HG03558 (cell line): ENCODE measurements around the gene MRI1.
A peak's percentile ranks its signal among the peaks of the same experiment; 100 is the strongest.
"Not testable (repeated sequence)": the region's sequence is repeated elsewhere in the genome, so short reads cannot be mapped to it uniquely, and the experiment has no call there.

Source experiments
- ATAC-seq: cut with Tn5 transposase; IDR thresholded peaks from one replicate; pipeline ENCODE4 v1.9.1; 2021; ENCODE audit warnings: moderate number of reproducible peaks; ENCODE audit not compliant: unreplicated experiment; ENCODE audit errors: extremely low read depth

Gene MRI1

DNA sequence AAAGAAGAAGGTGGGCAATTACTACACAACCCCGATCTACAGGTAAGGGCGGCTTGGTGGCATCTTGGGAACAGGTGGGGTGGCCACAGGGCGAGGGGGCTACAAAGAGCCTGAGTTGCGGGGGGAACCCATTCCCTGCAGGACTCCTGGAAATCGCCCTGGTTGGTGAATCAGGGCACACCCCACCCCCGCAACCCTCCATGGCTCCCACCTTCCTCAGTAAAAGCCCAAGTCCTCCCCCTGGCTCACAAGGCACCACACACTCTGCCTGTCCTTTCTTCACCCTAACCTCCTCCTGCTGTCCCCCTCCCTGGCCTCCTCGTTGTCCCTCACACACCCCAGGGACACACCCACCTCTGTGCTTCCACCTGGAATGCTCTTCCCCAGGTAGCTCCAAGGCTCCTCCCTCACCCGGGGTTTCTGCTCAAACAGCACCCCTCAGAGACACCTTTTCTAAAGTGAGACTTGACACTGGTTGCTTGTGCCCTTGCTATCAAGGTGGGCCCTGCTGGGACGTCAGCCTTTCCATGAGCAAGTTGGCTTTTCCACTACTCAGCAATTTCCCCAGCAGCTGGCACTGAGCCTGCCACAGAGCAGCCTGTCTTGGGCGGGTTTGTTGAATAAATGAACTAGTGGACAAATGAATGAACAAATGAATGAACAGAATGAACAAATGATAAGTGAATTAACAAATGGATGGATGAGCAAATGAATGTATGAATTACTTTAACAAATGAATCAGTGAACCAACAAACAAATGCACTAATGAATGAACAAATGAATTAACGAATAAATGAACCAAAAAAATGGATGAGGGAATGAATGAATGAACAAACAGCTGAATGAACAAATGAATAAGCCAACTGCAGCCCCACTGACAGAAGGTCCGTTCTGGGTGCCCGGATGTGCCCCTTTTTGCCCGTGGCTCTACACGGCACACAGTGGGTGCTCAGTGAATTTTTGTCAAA is 6.2 kb upstream of the MRI1 start:
- no peak for ATAC-seq

DNA sequence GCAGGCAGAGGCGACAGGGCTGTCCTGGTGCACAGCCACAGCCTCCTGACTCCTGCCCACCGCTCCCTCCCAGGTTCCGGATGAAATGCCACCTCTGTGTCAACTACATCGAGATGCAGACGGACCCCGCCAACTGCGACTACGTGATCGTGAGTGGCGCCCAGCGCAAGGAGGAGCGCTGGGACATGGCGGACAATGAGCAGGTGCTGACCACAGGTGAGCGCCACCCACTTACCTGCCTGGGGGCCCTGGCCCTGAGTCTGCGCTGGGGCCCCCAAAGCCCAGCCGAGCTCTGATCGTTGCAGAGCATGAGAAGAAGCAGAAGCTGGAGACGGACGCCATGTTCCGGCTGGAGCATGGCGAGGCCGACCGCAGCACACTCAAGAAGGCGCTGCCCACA is 5.5 kb upstream of the MRI1 start:
- no peak for ATAC-seq

DNA sequence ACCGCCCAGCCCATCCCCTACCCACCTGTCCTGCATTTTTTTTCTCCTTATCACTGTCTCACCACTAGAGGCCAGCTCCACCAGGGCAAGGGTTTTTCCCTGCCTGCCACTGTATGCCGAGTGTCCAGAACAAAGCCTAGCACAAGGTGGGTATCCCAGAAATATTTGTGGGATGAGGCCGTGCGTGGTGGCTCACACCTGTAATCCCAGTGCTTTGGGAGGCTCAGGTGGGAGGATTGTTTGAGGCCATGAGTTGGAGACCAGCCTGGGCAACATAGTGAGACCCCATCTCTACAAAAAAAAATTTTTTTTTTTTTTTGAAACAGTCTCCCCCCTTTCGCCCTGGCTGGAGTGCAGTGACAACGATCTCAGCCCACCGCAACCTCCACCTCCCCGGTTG is 2.9 kb upstream of the MRI1 start:
- no peak for ATAC-seq

DNA sequence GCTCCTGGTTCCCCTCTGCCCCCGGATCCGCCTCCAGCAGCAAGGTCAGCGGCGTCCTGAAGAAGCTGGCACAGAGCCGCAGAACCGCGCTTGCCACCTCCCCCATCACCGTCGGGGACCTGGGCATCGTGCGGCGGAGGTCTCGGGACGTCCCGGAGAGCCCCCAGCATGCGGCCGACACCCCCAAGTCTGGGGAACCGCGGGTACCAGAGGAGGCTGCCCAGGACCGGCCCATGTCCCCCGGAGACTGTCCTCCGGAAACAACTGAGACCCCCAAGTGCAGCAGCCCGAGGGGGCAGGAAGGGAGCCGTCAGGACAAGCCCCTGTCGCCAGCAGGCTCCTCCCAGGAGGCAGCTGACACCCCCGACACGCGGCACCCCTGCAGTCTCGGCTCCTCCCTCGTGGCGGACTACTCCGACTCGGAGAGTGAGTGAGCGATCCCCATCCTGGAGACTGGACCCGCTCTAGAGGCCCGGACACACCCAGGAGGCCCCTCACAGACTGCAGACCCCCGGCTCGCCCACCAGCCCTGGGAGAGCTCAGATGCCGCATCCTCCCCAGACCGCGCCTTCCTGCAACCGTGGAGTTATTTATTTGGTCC is 1.6 kb upstream of the MRI1 start:
- ATAC-seq = no peak

DNA sequence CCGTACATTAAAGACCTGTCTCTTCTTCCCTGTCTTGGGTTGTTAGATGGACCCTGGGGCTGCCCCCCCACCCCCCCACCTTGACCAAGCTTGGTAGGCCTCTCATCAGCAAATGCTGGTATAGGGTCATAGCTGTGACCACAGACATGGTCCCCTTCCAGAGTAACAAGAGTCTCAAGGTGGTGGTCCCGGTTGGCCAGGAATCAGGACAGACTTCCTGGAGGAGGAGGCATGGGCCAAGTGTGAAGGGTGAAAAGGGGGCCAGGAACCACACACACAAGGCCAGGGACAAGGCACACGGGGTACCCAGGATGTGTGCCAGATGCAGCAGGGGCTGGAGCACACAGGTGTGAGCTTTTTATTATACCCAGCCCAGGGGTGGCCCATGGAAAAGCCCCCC is 1.1 kb upstream of the MRI1 start:
- ATAC-seq = no peak

DNA sequence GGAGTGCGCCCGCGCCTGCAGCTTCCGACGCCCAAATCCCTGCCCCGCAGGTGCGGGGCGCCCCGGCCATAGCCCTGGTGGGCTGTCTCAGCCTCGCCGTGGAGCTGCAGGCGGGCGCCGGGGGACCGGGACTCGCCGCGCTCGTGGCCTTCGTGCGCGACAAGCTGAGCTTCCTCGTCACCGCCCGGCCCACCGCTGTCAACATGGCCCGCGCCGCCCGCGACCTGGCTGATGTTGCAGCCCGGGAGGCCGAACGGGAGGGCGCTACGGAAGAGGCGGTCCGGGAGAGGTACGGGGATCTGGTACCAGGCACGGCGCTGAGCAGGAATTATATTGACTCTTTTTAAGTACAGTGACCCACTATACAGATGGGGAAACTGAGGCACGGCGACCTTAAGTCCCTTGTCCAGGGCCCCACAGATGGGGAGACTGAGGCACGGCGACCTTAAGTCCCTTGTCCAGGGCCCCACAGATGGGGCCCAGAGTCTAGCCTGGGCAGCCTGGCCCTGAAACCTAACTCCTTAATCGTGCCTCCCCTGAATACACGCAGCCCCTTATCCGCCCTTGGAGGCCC is 586 bp downstream of the MRI1 start:
- no peak for ATAC-seq

DNA sequence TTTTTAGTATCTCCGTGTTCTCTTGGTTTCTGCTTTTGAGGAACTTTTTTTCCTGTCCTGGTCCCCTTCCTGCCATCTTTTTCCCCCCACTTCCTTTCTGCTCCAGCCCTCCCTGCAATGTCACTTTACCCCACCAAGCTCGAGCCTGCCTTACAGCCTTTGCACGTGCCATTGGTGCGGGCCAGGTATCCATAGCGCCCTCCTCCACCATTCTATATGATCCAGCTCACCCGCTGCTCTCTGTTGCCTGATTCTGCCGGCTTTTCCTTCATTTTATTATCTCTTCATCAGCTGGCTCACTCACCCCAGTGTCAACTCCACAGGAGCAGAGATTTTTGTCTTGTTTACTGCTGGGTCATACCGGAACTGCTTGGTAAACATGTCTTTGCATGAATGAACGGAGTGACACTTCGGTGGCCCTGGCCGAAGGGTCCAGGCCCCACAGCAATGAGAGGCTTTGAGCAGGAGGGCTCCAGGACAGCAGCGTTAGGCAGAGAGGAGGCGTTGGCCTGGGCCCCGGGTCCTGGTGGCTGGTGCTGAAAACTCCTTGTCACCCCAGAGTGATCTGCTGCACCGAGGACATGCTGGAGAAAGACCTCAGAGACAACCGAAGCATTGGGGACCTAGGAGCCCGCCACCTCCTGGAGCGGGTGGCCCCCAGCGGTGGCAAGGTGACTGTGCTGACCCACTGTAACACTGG is 1.2 kb downstream of the MRI1 start:
- no peak for ATAC-seq

DNA sequence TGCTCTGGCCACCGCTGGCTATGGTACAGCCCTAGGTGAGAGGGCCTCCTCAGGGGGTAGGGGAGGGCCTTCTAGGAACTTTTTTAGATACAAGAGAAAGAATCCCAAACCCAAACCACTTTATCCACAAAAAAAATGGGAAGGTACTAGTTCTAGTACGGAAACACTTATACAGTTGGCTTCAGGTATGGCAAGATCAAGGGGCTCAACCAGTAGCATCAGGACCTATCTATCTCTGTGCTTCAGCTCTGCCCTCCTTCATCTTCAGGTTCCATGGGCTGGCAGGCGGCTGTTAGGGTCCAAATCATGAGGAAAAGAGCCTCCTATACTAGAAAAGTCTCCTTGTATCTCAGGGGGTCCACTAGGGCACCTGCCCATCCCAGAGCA is 1.8 kb downstream of the MRI1 start:
- ATAC-seq = no peak

DNA sequence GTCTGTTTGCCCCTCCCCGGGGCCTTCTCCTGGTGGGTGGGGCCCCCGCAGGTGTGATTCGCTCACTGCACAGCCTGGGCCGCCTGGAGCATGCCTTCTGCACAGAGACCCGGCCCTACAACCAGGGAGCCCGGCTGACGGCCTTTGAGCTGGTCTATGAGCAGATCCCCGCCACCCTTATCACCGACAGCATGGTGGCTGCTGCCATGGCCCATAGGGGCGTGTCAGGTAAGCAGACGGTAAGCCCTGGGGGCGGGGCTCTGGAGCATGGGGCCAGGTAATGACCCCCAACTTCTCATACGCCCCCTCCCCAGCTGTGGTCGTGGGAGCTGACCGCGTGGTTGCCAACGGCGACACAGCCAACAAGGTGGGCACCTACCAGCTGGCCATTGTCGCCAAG is 4.2 kb downstream of the MRI1 start:
- no peak for ATAC-seq

DNA sequence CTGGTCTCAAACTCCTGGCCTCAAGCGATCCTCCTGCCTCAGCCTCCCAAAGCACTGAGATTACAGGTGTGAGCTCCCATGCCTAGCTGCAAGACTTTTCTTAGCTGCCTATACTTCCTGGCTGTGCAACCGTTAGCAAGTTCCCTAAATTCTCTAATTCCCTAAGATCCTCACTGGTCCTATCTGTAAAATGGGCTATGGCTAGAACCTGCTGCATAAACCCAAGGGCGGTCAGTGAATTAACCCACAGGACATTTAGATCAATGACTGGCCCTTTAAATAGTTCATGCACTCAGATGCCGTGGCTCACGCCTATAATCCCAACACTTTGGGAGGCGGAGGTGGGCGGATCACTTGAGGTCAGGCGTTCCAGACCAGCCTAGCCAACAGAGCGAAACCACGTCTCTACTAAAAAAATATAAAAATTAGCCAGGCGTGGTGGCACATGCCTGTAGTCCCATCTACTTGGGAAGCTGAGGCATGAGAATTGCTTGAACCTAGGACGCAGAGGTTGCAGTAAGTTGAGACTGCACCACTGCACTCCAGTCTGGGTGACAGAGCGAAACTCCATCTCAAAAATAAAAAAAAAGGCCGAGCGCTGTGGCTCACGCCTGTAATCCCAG is 5.8 kb downstream of the MRI1 start:
- no peak for ATAC-seq

DNA sequence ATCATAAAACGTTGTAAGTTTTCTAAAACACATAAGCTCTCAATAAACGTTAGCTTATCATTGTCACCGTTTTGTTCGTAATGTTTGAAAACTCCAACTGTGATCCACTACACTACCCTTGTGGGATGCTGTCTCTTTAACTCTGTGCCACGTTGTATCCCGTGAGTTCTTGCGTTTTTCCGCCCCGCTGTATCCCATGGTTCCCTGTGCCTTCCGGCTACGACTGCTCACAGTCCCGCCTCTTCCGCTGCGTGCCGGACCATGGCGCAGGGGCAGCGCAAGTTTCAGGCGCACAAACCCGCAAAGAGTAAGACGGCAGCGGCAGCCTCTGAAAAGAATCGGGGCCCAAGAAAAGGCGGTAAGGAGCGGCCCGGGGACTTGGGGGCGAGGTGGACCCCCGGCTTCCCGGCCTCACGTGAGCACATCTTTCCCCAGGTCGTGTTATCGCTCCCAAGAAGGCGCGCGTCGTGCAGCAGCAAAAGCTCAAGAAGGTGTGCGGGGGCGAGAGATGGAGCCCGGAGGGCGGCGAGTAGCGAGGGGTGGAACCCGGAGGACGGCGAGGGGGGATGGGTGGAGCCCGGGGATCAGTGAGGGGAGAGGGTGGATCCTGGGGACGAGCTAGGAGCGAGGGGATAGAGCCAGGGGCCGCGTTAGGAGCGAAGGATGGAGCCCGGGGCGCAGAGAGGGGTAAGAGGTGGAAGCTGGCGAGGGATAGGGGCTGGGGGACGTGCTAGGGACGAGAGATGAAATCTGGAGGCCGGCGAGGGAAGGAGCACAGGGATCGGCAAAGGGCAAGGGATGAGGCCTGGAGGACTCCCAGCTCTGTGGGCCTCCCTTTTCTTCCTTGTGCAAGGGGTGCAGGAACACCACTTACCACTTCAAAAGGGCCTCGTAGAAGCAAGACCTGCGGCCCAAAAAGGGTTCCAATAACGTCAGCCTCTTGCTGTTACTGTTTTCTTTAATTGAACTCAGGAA is 10.2 kb downstream of the MRI1 start, which contains the start of gene C19orf53:
TSS of gene C19orf53 (plus strand) at position 240 of the 975 bp plus-strand sequence. CDS start at position 262, 22 bp downstream.
- ATAC-seq = peak; percentile 91

DNA sequence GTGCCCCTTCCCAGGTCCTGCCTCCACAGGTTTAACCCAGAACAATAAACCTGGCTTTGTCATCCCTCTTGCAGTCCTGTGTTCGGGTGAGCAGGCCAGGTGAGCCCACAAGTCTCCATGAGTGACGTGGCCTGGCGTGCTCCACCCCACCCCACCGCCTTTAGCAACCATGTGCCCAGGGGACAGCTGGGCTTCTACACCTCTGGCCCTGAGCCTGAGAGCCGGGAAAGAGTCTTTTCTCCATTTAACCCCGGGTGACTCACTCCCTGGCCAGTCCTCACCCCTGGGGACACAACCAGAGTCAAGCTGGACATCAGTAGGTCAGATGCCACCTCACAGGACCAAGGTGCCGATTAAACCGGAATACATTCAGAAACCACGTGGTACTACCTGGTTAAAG is 14.1 kb downstream of the MRI1 start:
- ATAC-seq = no peak

DNA sequence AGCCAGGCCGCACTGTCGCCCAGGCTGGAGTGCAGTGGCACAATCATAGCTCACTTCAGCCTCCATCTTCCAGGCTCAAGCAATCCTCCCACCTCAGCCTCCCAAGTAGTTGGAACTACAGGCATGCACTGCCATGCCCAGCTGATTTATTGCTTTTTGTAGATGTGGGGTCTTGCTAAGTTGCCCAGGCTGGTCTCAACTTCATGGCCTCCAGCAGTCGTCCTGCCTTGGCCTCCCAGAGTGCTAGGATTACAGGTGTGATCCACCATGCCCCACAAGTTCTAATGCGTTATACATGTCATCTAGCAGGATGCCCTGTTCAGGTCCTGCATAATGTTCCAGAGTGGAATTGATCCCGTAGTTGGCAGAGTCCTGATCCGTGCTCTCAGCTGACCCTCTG is 14.5 kb downstream of the MRI1 start:
- no peak for ATAC-seq

DNA sequence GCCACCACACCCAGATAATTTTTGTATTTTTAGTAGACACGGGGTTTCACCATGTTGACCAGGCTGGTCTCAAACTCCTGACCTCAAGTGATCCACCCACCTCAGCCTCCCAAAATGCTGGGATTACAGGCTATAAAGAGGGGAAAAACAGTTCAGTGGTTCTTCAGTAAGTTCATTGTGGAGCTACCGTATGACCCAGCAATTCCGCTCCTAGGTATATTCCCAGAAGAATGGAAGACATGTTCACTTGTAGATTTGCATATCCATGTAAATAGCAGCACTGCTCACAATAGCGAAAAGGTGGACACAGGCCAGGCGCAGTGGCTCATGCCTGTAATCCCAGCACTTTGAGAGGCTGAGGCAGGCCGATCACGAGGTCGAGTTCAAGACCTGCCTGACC is 15.5 kb downstream of the MRI1 start:
- not testable (repeated sequence) for ATAC-seq

DNA sequence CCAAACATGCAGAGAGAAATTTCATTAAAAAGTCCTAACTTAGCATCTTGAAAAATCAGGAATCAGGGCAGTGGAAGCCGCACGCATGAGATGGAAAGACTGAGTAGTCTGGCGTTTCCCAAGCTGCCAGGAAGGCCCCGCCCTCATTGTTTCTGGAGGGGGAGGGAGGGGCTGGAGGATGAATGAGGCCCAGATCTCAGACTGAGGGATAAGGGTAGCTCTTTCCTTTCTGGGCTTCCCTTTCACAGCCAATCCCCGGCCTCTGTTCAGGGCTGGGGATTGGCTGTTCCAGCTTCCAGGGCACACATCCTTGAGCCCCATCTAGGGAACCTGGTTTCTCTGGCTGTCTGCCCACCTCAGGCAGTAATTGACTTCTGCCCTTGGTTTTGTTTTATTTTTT is 17.2 kb downstream of the MRI1 start:
- ATAC-seq = no peak

DNA sequence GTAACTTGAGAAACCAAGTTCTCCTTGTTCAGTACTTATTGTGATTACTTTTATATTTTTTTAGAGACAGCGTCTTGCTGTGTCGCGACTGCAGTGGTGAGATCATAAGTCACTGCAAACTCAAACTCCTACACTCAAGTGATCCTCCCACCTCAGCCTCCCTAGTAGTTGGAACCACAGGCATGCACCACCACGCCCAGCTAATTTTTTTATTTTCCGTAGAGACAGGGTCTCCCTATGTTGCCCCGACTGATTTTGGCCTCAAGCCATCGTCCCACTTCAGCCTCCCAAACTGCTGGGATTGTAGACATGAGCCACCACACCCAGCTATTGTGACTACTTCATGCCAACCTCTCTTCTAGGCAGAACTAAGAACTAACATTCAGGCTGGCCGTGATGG is 18.2 kb downstream of the MRI1 start:
- no peak for ATAC-seq

DNA sequence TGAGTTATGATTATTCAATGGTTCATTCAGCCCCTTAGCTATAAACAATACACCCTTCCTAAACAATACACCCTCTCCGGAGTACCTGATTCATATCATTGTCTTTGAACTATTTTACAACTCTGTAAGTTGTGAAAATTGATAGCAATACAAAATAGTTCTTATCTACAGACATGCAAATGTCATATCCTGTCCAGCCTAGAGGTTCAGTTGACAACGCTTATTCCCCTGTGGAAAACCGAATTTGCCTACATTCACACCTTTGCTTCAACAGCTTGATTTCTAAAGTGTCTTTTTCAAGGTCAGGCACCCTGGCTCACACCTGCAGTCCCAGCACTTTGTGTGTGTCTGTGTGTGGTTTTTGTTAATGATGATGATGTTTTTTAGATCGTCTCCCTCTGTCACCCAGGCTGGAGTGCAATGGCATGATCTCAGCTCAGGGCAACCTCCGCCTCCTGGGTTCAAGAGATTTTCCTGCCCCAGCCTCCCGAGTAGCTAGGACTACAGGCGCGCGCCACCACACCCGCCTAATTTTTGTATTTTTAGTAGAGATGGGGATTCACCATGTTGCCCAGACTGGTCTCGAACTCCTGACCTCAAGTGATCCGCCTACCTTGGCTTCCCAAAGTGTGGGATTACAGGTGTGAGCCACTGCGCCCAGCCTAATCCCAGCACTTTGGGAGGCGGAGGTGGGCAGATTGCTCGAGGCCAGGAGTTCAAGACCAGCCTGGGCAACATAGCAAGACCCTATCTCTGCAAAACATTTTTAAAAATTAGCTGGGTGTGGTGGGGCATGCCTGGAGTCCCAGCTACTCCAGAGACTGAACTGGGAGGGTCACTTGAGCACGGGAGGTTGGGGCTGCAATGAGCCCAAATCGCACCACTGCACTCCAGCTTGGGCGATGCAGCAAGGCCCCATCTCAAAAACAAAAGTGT is 19.5 kb downstream of the MRI1 start:
- no peak for ATAC-seq
